Lung (tissue), 12 donors: Measurements from ENCODE around the gene CPLANE1. TPM values are rescaled to one million over a fixed set of nuclear protein-coding genes. Genes with fewer than 3 reads are reported as not detected.

Source experiments
- ATAC-seq: fragments of 200-7000 bp; cut with Tn5 transposase; one replicate; pipeline ENCODE4 v1.9.1; 2020; ENCODE audit warnings: moderate number of reproducible peaks; ENCODE audit not compliant: insufficient read depth, low FRiP score
- DNase-seq, 3 donors: peaks; one replicate each; pipeline ENCODE4 v3.0.0-alpha.2; 2013 to 2017
- H3K27ac ChIP-seq, 2 donors: one replicate each; pipeline ENCODE4 v1.5.1; 2013; ENCODE audit warnings: mild to moderate bottlenecking in 2 of 2, moderate library complexity in 2 of 2, control low read depth in 1 of 2, inconsistent platforms in 1 of 2, low read depth in 1 of 2, low read length in 1 of 2
- H3K27me3 ChIP-seq, 3 donors: one replicate each; pipeline ENCODE4 v1.5.1; 2013; ENCODE audit warnings: low read length in 2 of 3; ENCODE audit not compliant: control insufficient read depth in 3 of 3, insufficient read depth in 3 of 3
- H3K36me3 ChIP-seq, 4 donors: one replicate each; pipeline ENCODE4 v1.5.1; 2013; ENCODE audit warnings: low read length in 4 of 4, mild to moderate bottlenecking in 1 of 4, moderate library complexity in 1 of 4; ENCODE audit not compliant: control insufficient read depth in 4 of 4, insufficient read depth in 4 of 4
- H3K4me1 ChIP-seq, 5 donors: one replicate each; pipeline ENCODE4 v1.5.1; 2013; ENCODE audit warnings: low read length in 5 of 5, mild to moderate bottlenecking in 2 of 5, moderate library complexity in 1 of 5; ENCODE audit not compliant: control insufficient read depth in 5 of 5, insufficient read depth in 5 of 5
- H3K4me3 ChIP-seq: one replicate; pipeline ENCODE4 v1.5.1; 2013; ENCODE audit warnings: mild to moderate bottlenecking, control low read depth, moderate library complexity
- H3K9ac ChIP-seq, 2 donors: one replicate each; pipeline ENCODE4 v1.5.1; 2013; ENCODE audit warnings: low read length in 2 of 2, control low read depth in 1 of 2; ENCODE audit not compliant: insufficient read depth in 1 of 2
- H3K9me3 ChIP-seq, 4 donors: one replicate each; pipeline ENCODE4 v1.5.1; 2013; ENCODE audit warnings: low read length in 3 of 4, mild to moderate bottlenecking in 1 of 4, moderate library complexity in 1 of 4; ENCODE audit not compliant: control insufficient read depth in 4 of 4, insufficient read depth in 3 of 4
- WGBS, 2 donors: extraction: QIAGEN DNeasy Blood & Tissue Kit; methylation state at CpG; one replicate each; pipeline ENCODE4 v1.1.7; 2013; 5-methylcytosine and 5-hydroxymethylcytosine counted together
- polyA plus RNA-seq, 2 donors: library from polyadenylated mRNA; stranded (reverse); fragments of 200-250 nt; gene quantifications; one replicate each; pipeline ENCODE4 v1.2.1, GENCODE V29; 2013
- total RNA-seq, 2 donors: library from RNA; depleted of rRNA in 1 of 2; stranded (reverse); fragments of >200 nt in 1 of 2; gene quantifications; one replicate each; pipeline ENCODE4 v1.2.1, GENCODE V29; 2014 to 2021
- TF ChIP-seq, protein P1 (sequence below): IDR thresholded peaks from 2 replicates; pipeline ENCODE4 v1.5.1; 2012; ENCODE audit warnings: mild to moderate bottlenecking; ENCODE audit errors: control extremely low read depth, extremely low read depth
- donor health status: control.
- donor health status: control.
- donor health status: Bipolar disorder and iron deficiency.
- donor health status: healthy.
- donor health status: DM: yes; HTN: yes; CAD: no.

Gene CPLANE1
- total and polyA plus RNA-seq, 4 donors, result 2.5 to 66.4 (median 12.5) TPM

DNA sequence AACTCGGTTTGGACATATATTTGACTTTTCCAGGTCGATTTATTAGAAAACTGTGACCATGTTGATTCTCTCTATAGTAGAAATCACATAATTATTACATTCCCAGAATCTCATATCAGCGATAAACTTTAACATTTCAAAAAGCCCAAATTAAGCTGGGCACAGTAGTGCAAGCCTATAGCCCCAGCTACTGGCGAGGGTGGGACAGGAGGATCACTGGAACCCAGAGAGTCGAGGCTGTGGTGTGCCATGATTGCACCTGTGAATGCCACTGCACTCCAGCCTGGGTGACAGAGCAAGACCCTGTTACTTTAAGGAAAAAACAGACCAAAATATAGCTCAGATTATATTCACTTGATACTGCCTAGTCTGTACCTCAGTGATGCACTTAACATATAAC is 128.9 kb downstream of the CPLANE1 start:
- no peak overlapping the region for H3K9ac ChIP-seq
- H3K9me3 ChIP-seq, result no peaks in the 10 kb centered on the region
- ATAC-seq (no peak), DNase-seq (no peak)
- peaks cover 6 to 30% (median 8%) of the 10 kb centered on the region in 4 donors for H3K36me3 ChIP-seq
- no peak overlapping the region for H3K4me3 ChIP-seq
- TF ChIP-seq, protein P1, sequence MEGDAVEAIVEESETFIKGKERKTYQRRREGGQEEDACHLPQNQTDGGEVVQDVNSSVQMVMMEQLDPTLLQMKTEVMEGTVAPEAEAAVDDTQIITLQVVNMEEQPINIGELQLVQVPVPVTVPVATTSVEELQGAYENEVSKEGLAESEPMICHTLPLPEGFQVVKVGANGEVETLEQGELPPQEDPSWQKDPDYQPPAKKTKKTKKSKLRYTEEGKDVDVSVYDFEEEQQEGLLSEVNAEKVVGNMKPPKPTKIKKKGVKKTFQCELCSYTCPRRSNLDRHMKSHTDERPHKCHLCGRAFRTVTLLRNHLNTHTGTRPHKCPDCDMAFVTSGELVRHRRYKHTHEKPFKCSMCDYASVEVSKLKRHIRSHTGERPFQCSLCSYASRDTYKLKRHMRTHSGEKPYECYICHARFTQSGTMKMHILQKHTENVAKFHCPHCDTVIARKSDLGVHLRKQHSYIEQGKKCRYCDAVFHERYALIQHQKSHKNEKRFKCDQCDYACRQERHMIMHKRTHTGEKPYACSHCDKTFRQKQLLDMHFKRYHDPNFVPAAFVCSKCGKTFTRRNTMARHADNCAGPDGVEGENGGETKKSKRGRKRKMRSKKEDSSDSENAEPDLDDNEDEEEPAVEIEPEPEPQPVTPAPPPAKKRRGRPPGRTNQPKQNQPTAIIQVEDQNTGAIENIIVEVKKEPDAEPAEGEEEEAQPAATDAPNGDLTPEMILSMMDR, result no peak
- 93 to 96% methylated on average over 5 of the region's 5 CpGs for WGBS, 2 donors
- H3K27me3 ChIP-seq, result no peaks in the 10 kb centered on the region
- H3K27ac ChIP-seq, result no peak overlapping the region
- no peaks in the 10 kb centered on the region for H3K4me1 ChIP-seq

DNA sequence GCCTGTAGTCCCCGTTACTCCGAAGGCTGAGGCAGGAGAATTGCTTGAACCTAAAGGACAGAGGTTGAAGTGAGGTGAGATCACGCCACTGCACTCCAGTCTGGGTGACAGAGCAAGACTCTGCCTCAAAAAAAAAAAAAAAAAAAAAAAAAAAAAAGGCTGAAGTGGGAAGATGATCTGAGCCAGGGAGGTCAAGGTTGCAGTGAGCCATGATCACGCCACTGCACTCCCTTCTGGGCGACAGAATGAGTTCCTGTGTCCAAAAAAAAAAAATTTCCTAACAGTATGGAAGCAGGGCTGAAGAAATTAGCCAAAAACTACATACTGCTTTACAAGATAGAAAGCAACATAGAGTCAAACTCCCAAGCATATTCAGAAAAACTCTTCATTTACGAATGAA is 132.8 kb downstream of the CPLANE1 start:
- ATAC-seq, result no peak
- Histone ChIP-seq H3K4me1 (no peaks in the 10 kb centered on the region), H3K4me3 (no peak overlapping the region), H3K27ac (no peak overlapping the region), H3K36me3 (peaks cover 4 to 24% (median 18%) of the 10 kb centered on the region in 4 donors), H3K27me3 (no peaks in the 10 kb centered on the region), H3K9ac (no peak overlapping the region), H3K9me3 (no peaks in the 10 kb centered on the region)
- DNase-seq, result no peak
- WGBS, 2 donors, result 92 to 93% methylated on average over 6 of the region's 6 CpGs
- TF ChIP-seq, protein P1, result no peak

DNA sequence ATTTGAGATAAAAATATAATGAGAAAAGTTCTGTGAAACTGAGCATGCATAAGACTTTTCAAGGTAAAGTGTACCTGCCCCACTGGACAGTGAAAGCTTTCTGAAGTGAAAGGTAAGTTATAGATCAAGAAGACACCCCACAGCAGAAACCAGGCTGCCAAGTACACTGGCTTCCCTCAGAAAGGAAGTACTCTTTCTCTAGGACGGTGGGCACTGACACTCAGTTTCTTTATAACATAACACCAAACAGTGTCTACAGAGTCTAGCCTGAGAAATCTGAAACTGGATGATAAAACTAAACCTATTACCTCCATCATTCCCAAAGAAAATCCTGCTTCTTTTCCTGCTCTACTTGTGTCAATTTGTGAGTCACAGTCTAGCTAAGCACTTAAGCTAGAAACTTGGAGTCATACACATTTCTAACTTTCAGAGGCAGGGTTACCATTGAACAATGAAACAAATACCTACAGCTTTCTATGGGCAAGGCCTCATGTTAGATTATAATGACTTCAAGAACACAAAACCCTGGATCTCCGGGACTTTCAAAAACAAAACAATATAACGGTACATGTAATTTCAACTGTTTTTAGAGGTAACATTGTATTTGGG is 136.7 kb downstream of the CPLANE1 start:
- no peak for DNase-seq
- Histone ChIP-seq H3K4me1 (no peaks in the 10 kb centered on the region), H3K4me3 (no peak overlapping the region), H3K27ac (no peak overlapping the region), H3K27me3 (no peaks in the 10 kb centered on the region), H3K9me3 (no peaks in the 10 kb centered on the region), H3K9ac (no peak overlapping the region), H3K36me3 (peaks cover 4 to 29% (median 16%) of the 10 kb centered on the region in 4 donors)
- peak; percentile 25 for ATAC-seq
- 70 to 75% methylated on average over 3 of the region's 3 CpGs for WGBS, 2 donors
- TF ChIP-seq, protein P1, result no peak
